BJ (cell line): ENCODE measurements around the gene DYNC2LI1. TPM values are rescaled to one million over a fixed set of nuclear protein-coding genes. Genes with fewer than 3 reads are reported as not detected.

ENCODE experiments used
- CTCF ChIA-PET: fragments of 350-600 bp; formaldehyde crosslinking; extraction: SDS; loops from one replicate; lab custom pipeline; 2021; ENCODE audit warnings: antibody characterized with exemption, inconsistent platforms; lab: Yijun Ruan, JAX
- POLR2A ChIA-PET: fragments of 300-600 bp; sonication (Branson Sonifier 250); formaldehyde crosslinking; extraction: SDS; loops from one replicate; lab custom pipeline; 2021; ENCODE audit warnings: antibody characterized with exemption; lab: Charles Lee
- DNase-seq: peaks from one replicate; pipeline ENCODE4 v3.0.0-alpha.2; 2011; ENCODE audit warnings: low read depth
- H3K27me3 ChIP-seq: 2 replicates; pipeline ENCODE4 v1.6.0; 2011; ENCODE audit warnings: low read length; ENCODE audit not compliant: control insufficient read depth, insufficient read depth
- H3K36me3 ChIP-seq: 2 replicates; pipeline ENCODE4 v1.5.1; 2011; ENCODE audit warnings: low read length; ENCODE audit not compliant: control insufficient read depth, insufficient read depth
- H3K4me3 ChIP-seq: 2 replicates; pipeline ENCODE4 v1.5.1; 2011; ENCODE audit warnings: low read depth, mild to moderate bottlenecking, control low read depth, low read length
- polyA plus RNA-seq: library from polyadenylated mRNA; depleted of rRNA; stranded (reverse); fragments of >200 nt; gene quantifications from 2 replicates; pipeline ENCODE4 v1.2.3, GENCODE V29; 2011
- TF ChIP-seq, protein P1 (sequence below): IDR thresholded peaks from 2 replicates; pipeline ENCODE4 v1.5.1; 2011; ENCODE audit warnings: low read depth, mild to moderate bottlenecking, control low read depth, inconsistent platforms, low read length, moderate library complexity; ENCODE audit not compliant: insufficient read depth

DYNC2LI1 gene
- polyA plus RNA-seq, 1 experiment, result 7.2 TPM

DNA sequence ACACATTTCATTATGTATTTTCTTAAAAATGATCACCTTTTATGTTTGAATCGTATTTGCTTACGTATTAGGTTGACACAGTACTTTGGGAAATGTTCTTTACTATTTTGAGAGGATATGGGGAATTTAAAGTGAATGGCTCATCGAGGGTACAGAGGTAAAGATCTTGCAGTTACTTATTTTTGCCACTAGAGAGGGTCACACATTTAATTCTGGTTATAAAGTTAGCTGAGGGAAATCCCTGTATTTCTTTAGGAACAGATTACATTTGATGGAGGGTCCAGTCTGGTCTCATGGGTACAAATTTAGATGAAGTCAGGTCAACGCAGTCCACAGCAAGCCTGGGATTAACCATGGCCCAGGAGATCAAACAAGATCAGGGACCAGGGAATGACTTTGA, 24.5 kb downstream of the DYNC2LI1 start:
- no peak overlapping the region for H3K4me3 ChIP-seq
- ChIA-PET CTCF (interaction anchor here (0.7 to 1.6 kb wide), 3 partner anchors 8 to 61 kb away, joined by 3 to 4 read pairs (median 3); partner anchors contain the start of gene DYNC2LI1), POLR2A (interaction anchor here (1.0 kb wide), 1 partner anchor 24 kb away, joined by 3 read pairs; no protein-coding TSS in a partner anchor)
- no peak for DNase-seq
- 0 out of 2 replicates have a peak, but pooled peaks cover 2% of the 10 kb centered on the region for H3K36me3 ChIP-seq
- no peaks in the 10 kb centered on the region for H3K27me3 ChIP-seq
- TF ChIP-seq, protein P1, sequence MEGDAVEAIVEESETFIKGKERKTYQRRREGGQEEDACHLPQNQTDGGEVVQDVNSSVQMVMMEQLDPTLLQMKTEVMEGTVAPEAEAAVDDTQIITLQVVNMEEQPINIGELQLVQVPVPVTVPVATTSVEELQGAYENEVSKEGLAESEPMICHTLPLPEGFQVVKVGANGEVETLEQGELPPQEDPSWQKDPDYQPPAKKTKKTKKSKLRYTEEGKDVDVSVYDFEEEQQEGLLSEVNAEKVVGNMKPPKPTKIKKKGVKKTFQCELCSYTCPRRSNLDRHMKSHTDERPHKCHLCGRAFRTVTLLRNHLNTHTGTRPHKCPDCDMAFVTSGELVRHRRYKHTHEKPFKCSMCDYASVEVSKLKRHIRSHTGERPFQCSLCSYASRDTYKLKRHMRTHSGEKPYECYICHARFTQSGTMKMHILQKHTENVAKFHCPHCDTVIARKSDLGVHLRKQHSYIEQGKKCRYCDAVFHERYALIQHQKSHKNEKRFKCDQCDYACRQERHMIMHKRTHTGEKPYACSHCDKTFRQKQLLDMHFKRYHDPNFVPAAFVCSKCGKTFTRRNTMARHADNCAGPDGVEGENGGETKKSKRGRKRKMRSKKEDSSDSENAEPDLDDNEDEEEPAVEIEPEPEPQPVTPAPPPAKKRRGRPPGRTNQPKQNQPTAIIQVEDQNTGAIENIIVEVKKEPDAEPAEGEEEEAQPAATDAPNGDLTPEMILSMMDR, result peak; percentile 9; the same call in 1 of the 2 replicates

DNA sequence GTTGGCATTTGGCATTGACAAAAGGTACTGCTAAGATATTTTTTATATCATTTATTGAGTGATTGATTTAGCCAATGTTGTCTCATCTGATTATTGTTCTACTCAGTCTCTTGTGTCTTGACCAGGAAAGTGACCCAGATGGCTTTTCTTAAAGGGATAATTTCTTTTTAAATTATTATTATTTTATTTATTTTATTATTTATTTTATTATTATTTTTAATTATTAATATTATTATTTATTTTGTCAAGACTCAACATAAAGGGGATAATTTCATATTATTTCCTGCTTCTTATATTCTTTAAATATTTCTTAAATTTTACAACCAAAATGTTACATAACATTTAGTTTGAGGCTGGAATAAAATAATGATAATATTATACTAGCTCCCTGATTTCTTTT, 27.1 kb downstream of the DYNC2LI1 start:
- TF ChIP-seq, protein P1, result no peak
- ChIA-PET POLR2A (no interaction called here), CTCF (interaction anchor here (0.6 to 1.2 kb wide), 2 partner anchors 9 to 22 kb away, joined by 3 to 4 read pairs; no protein-coding TSS in a partner anchor)
- Histone ChIP-seq H3K4me3 (no peak overlapping the region), H3K27me3 (no peaks in the 10 kb centered on the region), H3K36me3 (0 out of 2 replicates have a peak, but pooled peaks cover 2% of the 10 kb centered on the region)
- no peak for DNase-seq

DNA sequence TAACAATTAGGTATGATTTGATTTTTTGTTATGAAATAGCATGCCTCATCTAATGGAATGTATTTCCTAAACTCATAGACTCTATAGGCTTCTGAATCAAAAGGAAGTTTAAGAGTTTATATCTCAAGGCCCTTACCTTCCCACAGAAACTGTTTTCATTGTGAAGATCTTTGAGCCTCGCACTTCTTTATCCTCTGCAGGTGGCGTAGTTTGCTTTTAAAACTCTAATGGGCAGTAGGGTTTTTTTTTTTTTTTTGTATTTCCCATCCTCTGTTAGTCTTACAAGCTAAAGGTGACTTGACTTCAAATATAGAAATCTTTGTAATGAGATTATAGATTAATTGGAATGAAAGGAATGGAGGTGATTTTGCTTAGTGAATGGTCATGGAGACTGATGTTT, 28.3 kb downstream of the DYNC2LI1 start:
- H3K27me3 ChIP-seq, result no peaks in the 10 kb centered on the region
- no peak for DNase-seq

DNA sequence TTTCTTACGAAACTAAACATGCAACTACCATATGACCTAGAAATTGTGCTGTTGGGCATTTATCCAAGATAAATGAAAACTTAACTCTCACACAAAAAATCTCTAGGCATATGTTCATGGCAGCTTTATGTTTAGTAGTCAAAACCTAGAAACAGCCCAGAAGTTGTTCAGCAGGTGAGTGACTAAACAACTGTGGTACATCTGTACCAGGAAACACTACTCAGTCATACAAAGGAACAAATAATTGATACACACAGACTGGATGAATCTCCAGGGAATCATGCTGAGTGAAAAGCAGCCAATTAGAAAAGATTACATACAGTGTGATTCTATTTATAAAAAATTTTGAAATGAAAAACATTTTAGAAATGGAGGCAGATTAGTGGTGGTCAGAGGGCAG, 29.3 kb downstream of the DYNC2LI1 start:
- ChIA-PET CTCF (no interaction called here), POLR2A (no interaction called here)
- Histone ChIP-seq H3K27me3 (no peaks in the 10 kb centered on the region), H3K4me3 (no peak overlapping the region), H3K36me3 (no peaks in the 10 kb centered on the region)
- DNase-seq, result no peak
- TF ChIP-seq, protein P1, result no peak

More for the DNA sequence above, 28.3 kb downstream of the DYNC2LI1 start:
- Histone ChIP-seq H3K4me3 (no peak overlapping the region), H3K36me3 (no peaks in the 10 kb centered on the region)
- ChIA-PET CTCF (no interaction called here), POLR2A (no interaction called here)
- TF ChIP-seq, protein P1, result no peak

DNA sequence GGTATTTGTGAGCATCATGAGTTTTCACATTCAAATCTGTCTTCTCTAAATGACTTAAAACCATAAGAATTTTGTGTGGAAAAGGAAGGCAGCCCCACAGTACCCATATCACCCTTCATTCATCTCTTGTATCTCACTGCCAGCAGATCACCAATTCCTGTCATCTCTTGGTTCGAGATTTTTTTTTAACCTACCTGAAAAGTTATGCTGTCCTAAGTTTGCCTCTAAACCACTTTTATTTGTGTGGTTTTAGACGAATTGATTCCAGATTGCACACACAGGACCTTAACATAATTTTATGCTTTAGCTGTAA, 32.8 kb downstream of the DYNC2LI1 start:
- Histone ChIP-seq H3K36me3 (no peaks in the 10 kb centered on the region), H3K27me3 (no peaks in the 10 kb centered on the region), H3K4me3 (no peak overlapping the region)
- no peak for DNase-seq
- ChIA-PET POLR2A (interaction anchor here (0.7 kb wide), 1 partner anchor 90 kb away, joined by 3 read pairs; no protein-coding TSS in a partner anchor), CTCF (interaction anchor here (0.9 kb wide), 1 partner anchor 8 kb away, joined by 3 read pairs; no protein-coding TSS in a partner anchor)
- TF ChIP-seq, protein P1, result no peak
